GM19238 (cell line): ENCODE measurements around the gene CHI3L1.
A peak's percentile ranks its signal among the peaks of the same experiment; 100 is the strongest.
"Not testable (repeated sequence)": the region's sequence is repeated elsewhere in the genome, so short reads cannot be mapped to it uniquely, and the experiment has no call there.

Source experiments
- DNase-seq: peaks from one replicate; pipeline ENCODE4 v3.0.0; 2011; ENCODE audit warnings: low spot score; ENCODE audit not compliant: insufficient read length

Gene CHI3L1

DNA sequence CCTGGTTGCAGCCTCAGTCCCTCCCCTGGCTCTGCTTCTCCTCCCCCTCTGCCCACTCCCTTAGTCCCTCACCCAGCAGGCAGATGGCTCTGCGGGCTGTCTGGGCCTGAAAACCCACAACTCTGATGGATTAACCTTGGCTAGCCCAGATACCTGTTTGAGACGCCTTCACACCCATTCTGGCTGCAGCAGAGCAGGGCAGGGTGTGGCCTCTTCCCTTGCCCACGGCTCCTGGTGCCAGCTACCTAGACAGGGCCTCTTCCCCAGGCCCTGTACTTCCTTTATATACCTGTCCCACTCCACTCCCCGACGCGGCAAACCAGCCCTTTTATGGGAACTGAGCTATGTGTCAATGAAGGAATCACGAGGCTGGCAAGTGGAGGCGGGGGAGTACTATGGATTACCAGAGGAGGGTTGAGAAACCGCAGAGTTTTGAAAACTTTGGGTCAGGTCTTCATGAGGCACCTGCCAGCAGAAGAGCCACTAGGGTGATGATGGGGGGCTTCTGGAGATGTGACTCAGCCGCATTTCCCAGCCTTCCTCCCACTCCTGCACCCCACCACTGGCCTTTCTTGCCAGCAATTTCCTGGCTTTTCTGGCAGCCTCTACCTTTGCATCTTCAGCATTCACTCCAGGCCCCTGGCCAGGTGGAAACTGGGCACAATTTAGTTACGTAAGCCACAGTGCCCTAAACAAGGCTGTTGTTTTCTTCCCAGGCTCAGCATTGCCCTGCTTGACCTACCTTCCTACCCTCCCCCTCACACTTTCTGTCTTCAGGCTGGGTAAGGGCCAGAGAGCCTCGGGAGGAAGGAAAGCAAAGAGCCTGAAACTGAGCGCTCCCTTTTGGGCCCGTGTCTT, at the start of gene CHI3L1:
Gene CHI3L1, minus strand, starts transcription at position 259 of the 858 bp plus-strand sequence. Its CDS starts 81 bp downstream, at position 178.
- no peak for DNase-seq

DNA sequence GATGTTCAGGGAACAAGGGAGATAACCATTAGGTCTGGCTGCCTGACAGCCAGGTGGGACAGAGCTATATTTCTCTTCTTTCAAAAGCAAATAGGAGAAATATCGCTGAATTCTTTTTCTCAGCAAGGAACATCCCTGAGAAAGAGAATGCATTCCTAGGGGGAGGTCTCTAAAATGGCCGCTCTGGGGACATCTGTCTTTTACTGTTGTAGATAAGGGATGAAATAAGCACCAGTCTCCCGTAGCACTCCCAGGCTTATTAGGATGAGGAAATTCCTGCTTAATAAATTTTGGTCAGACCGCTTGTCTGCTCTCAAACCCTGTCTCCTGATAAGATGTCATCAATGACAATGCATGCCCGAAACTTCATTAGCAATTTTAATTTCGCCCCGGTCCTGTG, 48.4 kb upstream of the CHI3L1 start:
- not testable (repeated sequence) for DNase-seq

DNA sequence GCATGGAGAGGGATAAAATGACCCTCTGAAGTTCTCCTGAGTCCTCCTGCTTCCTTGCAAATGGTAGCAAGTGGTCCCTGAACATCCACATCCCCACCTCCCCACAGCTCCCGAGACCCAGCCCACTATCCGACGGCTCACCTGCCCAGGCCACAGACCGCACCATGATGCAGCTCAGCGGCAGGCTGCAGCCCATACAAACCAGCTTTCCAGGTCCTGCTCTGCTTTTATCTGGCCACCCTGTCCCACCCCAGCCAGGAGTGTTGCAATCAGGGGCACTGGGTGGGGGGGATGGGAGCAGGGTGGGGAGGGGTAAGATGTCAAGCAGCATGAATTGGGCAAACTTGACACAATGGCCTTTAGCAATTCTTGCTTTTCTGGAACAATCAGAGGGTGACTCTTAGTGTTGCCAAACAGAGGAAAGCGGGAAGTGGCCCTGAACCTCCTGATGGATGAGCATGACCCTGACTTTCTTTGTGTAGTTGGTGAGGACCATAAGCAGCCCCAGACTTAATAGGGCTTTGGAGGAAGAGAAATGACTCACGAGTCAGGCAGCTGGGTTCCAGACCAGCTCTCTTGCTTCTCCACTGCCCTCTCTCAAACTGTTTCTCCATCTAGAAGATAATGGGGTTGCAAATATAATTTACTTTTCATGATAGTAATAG, 43.1 kb upstream of the CHI3L1 start, which contains the start of gene CHIT1:
Gene CHIT1, minus strand, starts transcription at position 203 of the 665 bp plus-strand sequence. Its CDS starts 37 bp downstream, at position 166.
- no peak for DNase-seq

DNA sequence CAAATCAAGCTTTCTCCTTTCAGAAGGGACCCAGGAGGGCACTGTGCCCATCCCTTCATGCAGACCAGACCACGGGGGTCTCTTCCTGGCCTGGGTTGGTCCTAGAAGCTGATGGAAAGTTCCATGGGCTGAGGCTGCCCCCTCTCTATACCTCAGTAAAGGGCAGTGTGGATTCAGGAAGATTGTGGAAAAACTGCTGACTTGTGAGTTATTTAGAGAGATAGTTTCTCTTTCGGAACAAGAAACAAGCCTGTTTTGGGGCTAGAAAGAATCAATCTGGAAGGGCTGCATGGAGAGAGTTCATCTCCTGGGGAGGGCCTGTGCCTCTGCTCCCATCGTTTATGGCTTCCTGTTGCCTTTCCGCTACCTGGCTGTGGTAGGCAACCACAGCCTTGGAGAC, 42.2 kb upstream of the CHI3L1 start:
- no peak for DNase-seq

DNA sequence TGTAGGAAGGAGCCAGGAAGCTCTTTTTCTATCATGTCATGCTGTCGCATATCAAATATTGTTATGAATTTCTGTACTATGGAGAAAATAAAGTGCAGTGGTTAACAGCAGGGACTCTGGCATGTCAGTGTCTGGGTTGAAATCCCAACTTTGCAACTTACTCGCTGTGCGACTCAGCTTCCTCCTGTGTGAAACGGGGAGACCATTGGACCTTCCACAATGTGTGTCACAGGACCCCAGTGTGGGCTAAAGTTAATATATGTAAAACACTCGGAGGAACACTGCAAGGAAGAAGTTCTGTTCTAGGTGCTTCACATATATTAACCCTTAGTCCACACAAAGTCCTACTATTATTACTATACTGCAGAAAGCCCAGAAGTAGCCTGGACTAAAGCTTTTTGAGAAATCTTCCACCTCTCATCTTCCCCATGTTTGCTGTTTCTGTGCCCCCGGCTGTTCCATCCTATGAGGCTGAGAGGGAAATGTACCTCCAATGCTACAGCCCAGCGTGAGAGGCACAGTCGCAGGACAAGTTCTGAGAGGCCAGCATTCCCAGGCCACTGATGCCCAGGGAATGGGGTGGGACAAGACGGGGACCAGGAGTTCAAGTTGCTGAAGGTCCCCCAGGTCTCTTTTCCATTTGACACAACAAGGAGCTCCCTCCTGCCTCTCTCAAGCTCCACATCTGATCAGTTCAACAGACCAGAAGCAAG, 41.0 kb upstream of the CHI3L1 start:
- DNase-seq = no peak

DNA sequence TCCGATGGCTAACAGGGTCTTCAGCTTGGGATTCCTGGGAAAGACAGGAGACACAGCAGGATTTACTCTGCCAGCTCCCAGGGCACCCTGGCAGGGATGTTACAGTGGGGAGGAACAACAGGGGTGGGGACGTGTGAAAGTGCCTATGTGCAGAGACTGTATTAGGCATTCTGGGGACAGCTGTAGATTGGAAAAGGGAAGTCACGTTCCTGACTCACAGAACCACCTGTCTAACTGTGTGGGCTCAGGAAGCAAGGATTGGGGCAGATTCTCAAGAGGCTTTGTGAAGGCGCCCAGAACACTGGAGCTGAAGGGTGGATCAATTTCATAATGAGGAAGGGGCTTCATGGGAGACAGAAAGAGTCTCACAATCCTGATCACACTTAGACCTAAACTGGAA, 38.6 kb upstream of the CHI3L1 start:
- DNase-seq = no peak

DNA sequence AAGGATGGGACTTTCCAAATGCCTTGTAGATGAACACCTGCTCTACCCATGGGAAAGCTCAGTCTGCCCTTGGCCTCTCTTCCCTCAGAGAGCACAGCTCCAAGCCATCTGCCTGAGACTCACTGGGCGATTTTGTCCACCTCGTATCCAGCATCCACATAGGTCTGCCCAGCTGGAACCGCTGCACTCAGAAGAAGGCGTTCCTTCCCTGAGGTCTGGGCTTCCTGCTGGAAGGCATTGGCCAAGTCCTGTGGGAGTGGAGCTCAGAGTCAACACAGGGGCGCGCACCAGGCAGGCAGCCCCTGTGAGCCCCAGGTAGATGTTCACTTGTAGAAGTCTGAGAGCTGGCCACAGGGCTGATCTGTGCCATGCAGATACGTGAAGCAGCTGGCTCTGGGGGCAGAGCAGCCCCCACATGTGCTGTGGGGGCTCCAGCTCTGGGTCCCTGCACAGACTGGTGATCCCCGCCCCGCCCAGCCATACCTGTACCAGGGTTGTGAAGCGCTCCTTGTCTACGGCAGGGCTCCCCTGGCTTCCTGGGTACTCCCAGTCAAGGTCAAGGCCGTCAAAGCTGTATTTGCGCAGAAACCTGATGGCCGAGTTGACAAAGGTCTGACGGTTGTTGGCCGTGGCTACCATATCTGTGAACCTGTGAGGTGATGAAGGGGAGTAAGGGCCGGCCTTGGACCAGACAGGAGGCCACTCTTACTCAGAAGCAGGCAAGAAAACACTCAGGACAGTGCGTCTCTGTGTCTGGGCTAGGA, 36.7 kb upstream of the CHI3L1 start:
- no peak for DNase-seq

DNA sequence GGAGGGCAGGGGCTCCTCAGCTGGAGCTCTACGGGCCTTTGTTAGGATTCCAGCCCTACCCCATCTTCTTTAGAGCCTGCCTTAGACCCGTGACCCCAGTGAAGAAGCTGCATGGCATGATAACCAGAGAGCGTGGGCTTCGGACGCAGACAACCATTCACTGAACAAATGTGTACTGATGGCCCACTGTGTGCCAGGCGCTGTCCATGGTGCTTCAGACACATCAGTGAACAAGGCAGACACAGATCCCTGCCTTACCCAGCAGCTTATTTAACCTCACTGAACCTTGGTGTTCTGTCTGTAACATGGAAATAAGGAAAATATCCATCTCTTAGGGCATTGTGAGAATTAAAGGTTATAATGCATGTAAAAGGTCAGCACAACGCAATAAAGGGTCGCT, 33.4 kb upstream of the CHI3L1 start:
- no peak for DNase-seq

DNA sequence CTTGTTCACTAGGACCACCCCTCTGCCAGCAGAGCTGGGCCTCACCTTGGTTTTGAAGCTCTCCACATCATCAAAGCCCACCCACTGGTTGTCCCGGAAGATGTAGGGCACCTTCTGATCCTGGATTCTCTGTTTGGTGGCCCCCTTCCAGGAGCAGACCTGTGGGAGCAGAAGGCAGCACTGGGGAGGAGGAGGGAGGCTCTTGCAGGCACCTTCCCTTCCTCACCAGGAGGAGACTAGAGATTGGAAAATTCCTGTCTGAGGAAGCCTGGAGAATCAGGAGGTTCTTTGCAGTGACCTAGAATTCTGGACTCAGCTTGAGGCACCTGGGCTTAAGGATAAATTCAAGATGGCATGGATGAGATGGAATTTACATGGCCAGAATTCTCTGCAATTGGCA, 32.7 kb upstream of the CHI3L1 start:
- no peak for DNase-seq

DNA sequence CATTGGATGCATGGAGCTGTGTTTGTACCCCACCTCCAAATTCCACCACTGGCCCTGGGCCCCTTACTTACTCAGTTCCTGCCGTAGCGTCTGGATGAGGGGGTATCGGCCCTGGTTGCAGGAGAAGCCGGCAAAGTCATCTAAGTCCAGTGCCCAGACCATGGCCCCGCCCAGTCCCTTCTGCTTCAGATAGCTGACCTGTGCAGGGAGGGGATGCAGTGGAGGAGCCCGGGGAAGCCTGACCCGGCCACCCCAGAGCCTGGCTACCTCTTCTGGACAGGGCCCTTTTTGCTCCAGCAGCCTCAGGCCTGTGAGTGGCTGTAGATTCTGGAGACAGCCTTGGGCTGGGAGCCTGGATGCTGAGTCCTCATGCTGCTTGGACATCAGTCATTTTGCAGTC, 31.2 kb upstream of the CHI3L1 start:
- no peak for DNase-seq

DNA sequence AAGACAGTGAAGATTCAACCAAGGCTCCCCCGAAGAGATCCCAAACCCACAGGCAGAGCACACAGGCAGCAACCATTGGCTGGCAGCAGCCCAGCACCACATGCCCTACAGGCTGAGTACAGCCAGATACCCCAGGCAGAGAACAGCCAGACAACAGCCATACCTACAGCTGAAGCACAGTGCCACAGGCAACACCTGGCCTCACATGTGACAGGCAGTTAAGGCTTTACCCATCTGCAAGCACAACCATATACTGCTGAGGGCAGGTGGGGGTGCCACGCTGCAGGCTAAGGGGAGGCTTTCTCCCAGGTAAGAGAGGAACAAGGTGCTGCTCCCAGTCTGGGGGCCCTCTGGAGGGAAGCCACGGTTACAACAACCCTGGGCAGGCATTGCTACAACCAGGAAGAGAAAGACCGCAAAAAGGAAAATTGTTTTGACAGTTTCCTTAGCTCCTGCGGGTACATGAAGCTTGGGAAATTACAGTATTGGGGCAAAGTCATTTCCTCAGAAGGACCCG, 30.7 kb upstream of the CHI3L1 start:
- no peak for DNase-seq

DNA sequence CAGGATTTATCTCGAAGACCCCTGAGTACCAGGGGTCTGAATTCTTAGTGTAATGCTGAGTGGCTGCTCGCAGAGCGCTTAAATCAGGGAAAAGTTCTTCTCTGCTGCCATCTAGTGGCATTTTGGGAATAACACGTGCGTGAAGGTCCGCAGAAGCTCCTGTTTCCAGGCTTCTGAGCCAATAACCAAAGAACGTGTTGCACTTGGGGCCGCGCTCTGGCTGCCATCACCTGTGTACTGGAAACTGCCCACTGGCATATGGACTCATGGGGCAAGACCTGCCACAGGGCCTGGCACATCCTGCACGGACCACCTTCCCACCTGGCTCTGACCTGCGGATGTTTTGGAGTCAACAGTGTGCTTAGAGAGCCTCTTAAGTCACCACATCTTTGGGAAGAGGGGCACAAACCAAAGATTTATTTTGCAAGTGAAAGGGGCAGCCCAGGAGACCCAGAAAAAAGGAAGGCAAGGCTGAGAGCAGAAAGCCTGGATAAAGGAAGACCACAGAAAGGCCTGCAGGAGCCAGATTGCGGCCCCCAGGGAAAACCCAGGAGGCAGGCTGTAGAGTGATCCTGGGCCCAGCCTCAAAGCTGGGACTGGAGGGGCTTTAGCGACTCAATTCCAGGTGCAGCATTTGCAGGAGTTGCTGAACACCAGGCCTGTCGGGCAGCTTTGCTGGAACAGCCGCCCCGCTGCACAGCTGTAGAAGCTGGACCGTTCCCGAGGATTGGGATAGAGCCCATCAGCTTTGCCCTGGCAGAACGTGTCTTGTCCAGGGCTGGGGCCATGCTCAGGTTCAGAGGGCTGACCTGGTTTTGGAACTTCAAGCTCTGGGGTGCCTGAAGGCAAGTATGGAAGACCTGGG, 30.0 kb upstream of the CHI3L1 start:
- peak; percentile 41 for DNase-seq

DNA sequence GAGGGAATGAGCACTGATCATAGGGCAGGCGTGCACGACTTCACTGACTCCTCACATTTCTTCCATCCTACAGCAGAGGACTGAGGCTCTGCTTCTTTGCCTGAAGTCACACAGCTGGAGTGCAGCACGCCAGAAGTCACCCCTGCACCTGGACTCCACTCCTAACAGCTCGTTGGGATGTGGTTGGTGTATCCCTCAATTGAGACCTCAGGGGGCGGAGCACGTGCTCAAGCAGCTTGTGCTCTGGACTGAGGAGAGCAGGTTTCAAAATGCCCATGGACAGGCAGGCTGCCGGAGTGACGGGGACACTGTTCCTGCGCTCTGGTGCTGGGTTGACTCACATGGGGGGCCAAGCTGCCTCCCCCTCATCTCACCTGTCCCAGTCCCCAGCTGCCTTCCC, 29.1 kb upstream of the CHI3L1 start:
- DNase-seq = no peak

DNA sequence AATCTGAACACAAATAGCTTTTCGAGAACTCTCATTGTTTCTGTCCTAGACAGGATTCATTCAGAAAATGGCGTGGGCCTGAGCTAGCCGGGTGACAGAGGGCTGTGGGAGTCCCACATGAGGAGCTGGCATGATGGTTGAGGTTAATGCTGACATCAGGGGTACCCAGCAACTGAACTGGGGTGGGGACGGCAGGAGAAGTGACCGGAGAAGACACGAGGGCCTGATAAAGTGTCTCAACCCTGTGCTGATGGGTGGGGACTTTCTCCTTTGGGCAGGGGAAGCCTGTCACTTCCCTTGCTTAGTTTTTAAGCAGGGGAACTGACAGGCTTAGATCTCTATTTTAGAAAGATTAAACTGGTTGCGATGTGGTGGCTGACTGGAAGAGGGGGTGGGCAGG, 28.4 kb upstream of the CHI3L1 start:
- no peak for DNase-seq

DNA sequence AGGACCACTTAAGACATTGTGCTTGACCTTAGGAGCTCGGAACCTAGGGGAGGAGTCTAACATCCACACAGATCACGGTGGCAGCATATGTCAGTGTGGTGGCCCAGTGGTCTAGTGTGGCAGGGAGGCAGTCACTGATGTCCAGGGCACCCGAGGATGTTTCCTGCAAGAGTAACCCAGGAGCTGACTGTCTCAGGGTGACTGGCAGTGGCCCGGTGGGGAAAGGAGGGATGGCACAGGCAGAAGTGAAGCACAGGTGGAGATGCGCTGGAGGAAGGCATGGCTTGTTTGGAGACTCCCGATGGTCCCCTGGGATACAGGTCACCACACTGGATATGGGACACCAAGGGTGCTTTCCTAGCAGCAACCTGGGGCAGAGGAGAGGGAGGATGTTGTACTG, 26.6 kb upstream of the CHI3L1 start:
- DNase-seq = no peak

DNA sequence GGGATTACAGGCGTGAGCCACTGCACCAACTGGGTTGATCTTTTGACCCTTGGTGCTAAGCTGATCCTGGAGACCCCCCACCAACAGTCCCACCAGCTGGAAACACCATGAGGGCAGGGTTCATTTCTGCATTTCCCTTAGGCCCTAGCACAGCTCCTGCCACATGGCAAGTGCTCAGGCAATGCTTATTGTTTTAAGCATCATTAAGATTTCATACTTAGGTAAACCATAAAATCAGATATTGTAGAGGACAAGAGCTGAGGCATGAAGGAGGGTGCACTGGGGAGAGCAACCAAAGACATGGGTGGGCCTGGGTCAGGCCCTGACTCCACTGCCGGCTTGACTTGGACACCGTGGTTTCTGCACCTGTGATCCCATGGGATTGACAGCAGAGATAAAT, 25.3 kb upstream of the CHI3L1 start:
- no peak for DNase-seq

DNA sequence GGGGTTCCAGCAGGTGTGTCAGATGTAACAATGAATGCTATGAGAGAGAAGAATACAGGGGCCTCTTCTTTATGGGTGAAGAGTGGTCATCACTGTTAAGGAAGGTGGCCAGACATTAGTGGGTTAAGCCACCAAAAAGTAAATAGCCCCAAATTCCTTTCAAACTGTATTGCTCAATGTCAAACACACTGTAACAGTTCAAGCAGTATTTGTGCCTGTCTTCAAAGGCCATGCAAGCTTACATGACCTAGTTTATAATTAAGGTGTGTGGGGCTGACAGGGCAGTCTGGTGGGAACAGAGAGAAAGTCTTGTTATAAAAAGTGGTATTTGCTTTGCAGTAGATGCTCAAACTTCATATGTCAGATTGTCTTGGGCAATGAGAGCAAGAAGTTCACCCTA, 24.5 kb upstream of the CHI3L1 start:
- DNase-seq = no peak

DNA sequence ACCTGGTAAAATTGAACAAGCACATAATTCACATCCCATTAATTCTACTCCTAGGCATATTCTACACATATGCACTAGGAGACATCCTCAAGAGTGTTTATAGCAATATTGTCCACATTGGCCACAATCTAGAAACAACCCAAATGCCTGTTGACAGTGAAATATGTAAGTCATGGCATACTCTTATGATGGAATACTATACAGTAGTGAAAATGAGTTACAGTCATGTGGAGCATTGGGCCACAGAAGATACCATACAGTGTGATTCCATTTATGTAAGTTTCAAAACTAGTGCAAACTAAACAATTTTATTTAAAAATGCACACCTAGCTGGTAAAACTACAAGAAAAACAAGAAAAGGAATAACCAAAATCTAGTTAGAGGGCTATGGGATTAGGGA, 23.8 kb upstream of the CHI3L1 start:
- no peak for DNase-seq

DNA sequence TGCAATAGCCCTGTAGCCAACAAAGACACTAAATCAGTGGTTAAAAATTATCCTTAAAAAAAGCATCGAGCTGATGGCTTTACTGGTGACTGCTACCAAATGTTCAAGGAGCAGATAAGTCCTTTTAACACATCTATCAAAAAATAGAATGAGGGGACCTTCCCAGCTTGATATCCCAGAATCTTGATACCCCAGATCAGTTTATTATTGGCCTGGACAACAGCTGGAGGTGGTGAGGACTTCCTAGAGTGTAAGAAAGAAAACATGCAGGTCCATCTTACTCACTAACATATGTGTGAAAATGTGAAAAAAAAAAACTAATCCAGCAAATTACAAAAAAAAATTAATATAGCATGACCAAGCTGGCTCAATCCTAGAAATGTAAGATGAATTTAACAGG, 21.7 kb upstream of the CHI3L1 start:
- DNase-seq = no peak

DNA sequence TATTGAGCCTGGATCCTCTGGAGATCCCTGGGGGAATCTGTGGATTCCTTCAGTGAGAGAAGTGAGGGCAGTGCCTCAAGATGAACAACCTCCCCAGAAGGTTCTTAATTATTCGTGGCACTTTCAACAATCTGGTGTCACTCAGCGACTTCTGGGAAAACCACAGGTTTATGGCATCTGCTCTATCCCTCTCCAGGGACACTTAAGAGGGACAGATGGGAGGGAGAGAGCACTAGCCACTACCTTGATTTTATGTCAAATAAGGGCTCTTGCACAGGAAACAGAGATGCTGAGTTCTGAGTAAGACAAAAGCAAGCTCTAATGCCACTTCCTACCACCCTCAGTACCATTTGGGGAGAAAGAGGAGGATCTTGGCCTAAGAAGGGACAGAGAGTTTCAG, 21.2 kb upstream of the CHI3L1 start:
- DNase-seq = no peak
